ENCODE data around the gene CAMK2A. TPM values are rescaled to one million over a fixed set of nuclear protein-coding genes. Genes with fewer than 3 reads are reported as not detected.

The CAMK2A gene
- total and polyA plus RNA-seq, 9 donors = 0.12 to 1.3 (median 0.62) TPM

DNA sequence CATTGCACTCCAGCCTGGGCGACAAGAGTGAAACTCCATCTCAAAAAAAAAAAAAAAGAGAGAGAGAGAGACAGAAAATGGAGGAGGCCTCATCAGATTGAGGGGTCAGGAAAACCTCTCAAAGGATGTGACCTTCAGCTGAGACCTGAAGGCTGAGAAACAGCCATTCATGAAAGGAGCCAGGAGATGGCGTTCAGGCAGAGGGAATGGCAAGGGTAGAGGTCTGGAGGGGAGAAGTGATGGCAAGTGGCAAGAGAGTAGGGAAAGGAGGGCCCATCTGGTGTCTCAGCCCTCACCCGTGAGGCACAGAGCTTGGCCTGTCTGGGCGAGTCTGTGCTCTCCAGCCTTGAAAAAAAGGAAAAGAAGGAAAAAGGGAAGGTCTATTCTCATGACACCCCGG, 17.0 kb downstream of the CAMK2A start:
- H3K9me3 ChIP-seq = no peaks in the 10 kb centered on the region
- H3K4me1 ChIP-seq (ENCODE audit: insufficient read depth) = peaks cover 4% of the 10 kb centered on the region
- TF ChIP-seq POLR2A (IDR thresholded peaks at IDR 0.05) (no peak), EP300 (IDR thresholded peaks at IDR 0.05) (no peak), CTCF (IDR thresholded peaks at IDR 0.05) (no peak)
- no peak for DNase-seq
- H3K27me3 ChIP-seq = no peaks in the 10 kb centered on the region
- H3K36me3 ChIP-seq = no peaks in the 10 kb centered on the region
- 70 to 76% (median 75%) methylated on average over 5 of the region's 5 CpGs for WGBS, 3 donors
- intact Hi-C loops (cut with DNase I) = no loop called here
- no peak overlapping the region for H3K4me3 ChIP-seq
- no peak overlapping the region for H3K27ac ChIP-seq

DNA sequence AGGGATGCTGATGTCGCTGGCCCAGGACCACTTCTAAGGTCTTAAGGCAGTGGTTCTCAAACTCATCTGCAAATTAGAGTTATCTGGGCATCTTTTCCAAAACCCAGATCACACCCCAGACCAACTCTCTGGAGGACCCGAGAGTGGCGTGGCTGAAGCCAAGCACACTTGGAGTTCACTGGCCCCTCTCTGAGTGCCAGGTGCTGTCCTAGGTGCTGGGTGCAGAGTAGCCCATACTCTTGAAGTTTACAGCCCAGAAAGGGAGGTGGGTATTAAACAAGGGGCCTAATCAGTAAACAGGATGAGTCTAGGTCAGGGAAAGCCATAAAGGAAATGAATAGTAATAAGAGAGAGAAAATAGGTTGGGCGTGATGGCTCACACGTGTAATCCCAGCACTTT, 17.6 kb downstream of the CAMK2A start:
- no peak for DNase-seq
- TF ChIP-seq CTCF (IDR thresholded peaks at IDR 0.05) (no peak), POLR2A (IDR thresholded peaks at IDR 0.05) (no peak), EP300 (IDR thresholded peaks at IDR 0.05) (no peak)
- Histone ChIP-seq H3K27me3 (no peaks in the 10 kb centered on the region), H3K4me3 (no peak overlapping the region), H3K4me1 (ENCODE audit: insufficient read depth) (peaks cover 6% of the 10 kb centered on the region), H3K9me3 (no peaks in the 10 kb centered on the region), H3K36me3 (no peaks in the 10 kb centered on the region), H3K27ac (no peak overlapping the region)
- 80 to 87% (median 85%) methylated on average over 5 of the region's 5 CpGs for WGBS, 3 donors
- intact Hi-C loops (cut with DNase I) = no loop called here

DNA sequence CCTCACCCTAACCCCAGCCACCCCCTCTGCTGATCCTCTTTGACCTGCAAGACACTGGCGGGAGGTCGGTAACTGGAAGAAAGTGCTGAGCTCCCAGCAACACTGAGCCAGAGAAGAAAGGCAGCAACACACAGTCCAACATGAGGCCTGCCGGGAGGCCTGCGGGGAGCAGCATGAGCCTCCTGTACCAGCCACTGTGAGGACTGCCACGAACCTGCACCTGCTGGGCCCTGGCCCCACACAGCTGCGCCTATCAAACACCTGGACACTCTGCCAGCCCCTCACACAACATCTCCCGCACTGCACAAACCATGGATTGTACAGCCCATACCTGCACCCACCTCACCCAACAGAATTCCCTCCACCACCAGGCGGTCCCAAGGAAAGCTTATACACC, 18.3 kb downstream of the CAMK2A start:
- WGBS, 3 donors = 87 to 94% (median 89%) methylated on average over 8 of the region's 8 CpGs
- Histone ChIP-seq H3K27me3 (no peaks in the 10 kb centered on the region), H3K36me3 (no peaks in the 10 kb centered on the region), H3K4me1 (ENCODE audit: insufficient read depth) (peaks cover 6% of the 10 kb centered on the region), H3K4me3 (no peak overlapping the region), H3K9me3 (no peaks in the 10 kb centered on the region), H3K27ac (no peak overlapping the region)
- intact Hi-C loops (cut with DNase I) = no loop called here
- DNase-seq = no peak
- no peak for TF ChIP-seq EP300 (IDR thresholded peaks at IDR 0.05)
- no peak for TF ChIP-seq POLR2A (IDR thresholded peaks at IDR 0.05)
- TF ChIP-seq CTCF (IDR thresholded peaks at IDR 0.05) = no peak

- WGBS, 3 donors = 24 to 42% (median 26%) methylated on average over 12 of the region's 12 CpGs
- Histone ChIP-seq H3K9me3 (no peaks in the 10 kb centered on the region), H3K4me3 (no peak overlapping the region), H3K27ac (no peak overlapping the region), H3K27me3 (no peaks in the 10 kb centered on the region), H3K36me3 (no peaks in the 10 kb centered on the region), H3K4me1 (ENCODE audit: insufficient read depth) (peaks cover 6% of the 10 kb centered on the region)
- intact Hi-C loops (cut with DNase I) = no loop called here
- peak in 2 of 5 donors; percentile 24 to 50 for DNase-seq
- TF ChIP-seq POLR2A (IDR thresholded peaks at IDR 0.05) = no peak
- TF ChIP-seq CTCF (IDR thresholded peaks at IDR 0.05) = no peak
- TF ChIP-seq EP300 (IDR thresholded peaks at IDR 0.05) = no peak
Observed at GRCh38 chr5:150270541-150271295, 18.9 kb downstream of the CAMK2A start.
